ENCODE data around the gene DUXB. TPM values are rescaled to one million over a fixed set of nuclear protein-coding genes. Genes with fewer than 3 reads are reported as not detected.

Gene DUXB
- total RNA-seq (2013) = not detected
- polyA plus RNA-seq (not detected), polyA minus RNA-seq (not detected in 2 replicates), total RNA-seq (0 to 0.45 (median 0) reads per million in 11 experiments)

- peaks cover 6 to 14% (median 7%) of the 10 kb centered on the region in 7 donors for H3K9me3 Mint-ChIP-seq
- intact Hi-C loops (cut with micrococcal nuclease) = no loop called here
- Histone ChIP-seq H3K4me3 (replicated peaks in 1 of 3; ENCODE audit: low read depth in 2 of 3, low read length in 3 of 3) (no peak within 1 kb of the TSS), H3K4me1 (ENCODE audit: control insufficient read depth in 1 of 2, insufficient read depth in 2 of 2, low read length in 2 of 2) (no peaks in the 10 kb centered on the region), H3K36me3 (replicated peaks in 1 of 2; ENCODE audit: control insufficient read depth in 1 of 2, insufficient read depth in 2 of 2, low read length in 2 of 2) (no peaks in the 10 kb centered on the region), H3K79me2 (ENCODE audit: insufficient read depth, low read length) (no peaks in the 10 kb centered on the region), H3K27me3 (ENCODE audit: control insufficient read depth in 2 of 2, insufficient read depth in 2 of 2, low read length in 2 of 2) (no peaks in the 10 kb centered on the region), H3K9ac (ENCODE audit: insufficient read depth, low read length, poor library complexity, severe bottlenecking) (no peak within 1 kb of the TSS), H3K27ac (ENCODE audit: low read depth in 1 of 2, low read length in 2 of 2) (no peak within 1 kb of the TSS), H3K9me3 (replicated peaks in 1 of 2; ENCODE audit: control insufficient read depth in 1 of 2, insufficient read depth in 1 of 2, low read length in 2 of 2) (no peaks in the 10 kb centered on the region), H3K4me2 (replicated peaks; ENCODE audit: extremely low read depth, low read length, poor library complexity, severe bottlenecking) (no peak within 1 kb of the TSS), H2AFZ (ENCODE audit: insufficient read depth, low read depth, low read length, poor library complexity, severe bottlenecking) (no peak within 1 kb of the TSS), H4K20me1 (ENCODE audit: insufficient read depth, low read length) (no peaks in the 10 kb centered on the region)
- H3K4me1 Mint-ChIP-seq = no peaks in the 10 kb centered on the region
- no peak for DNase-seq
- H3K4me3 Mint-ChIP-seq = no peak within 1 kb of the TSS
- H3K36me3 Mint-ChIP-seq = no peaks in the 10 kb centered on the region
- WGBS (ENCODE audit: insufficient coverage) = no CpG with 5 or more reads among the region's 5 CpGs
- peak within 1 kb of the TSS in 1 of 7 donors; percentile 20 for H3K27ac Mint-ChIP-seq
- peaks cover 0 to 4% (median 1%) of the 10 kb centered on the region in 3 donors for H3K27me3 Mint-ChIP-seq (ENCODE audit: low read depth in 3 of 3)
- TF ChIP-seq CTCF (IDR thresholded peaks at IDR 0.05) = no peak
These were observed at the start of gene DUXB for GRCh38 chr16:75701361-75701760. Gene DUXB (minus strand): TSS chr16:75701461. CDS start chr16:75701418, 43 bp downstream.

GRCh38 chr16:75750528-75750927 is 49.3 kb upstream of the DUXB start:
- WGBS (ENCODE audit: insufficient coverage) = no CpG with 5 or more reads among the region's 3 CpGs
- Mint-ChIP-seq H3K36me3 (no peaks in the 10 kb centered on the region), H3K27me3 (ENCODE audit: low read depth in 3 of 3) (peaks cover 0 to 6% (median 1%) of the 10 kb centered on the region in 3 donors), H3K4me1 (no peaks in the 10 kb centered on the region), H3K4me3 (no peak overlapping the region), H3K27ac (no peak overlapping the region), H3K9me3 (peaks cover 0 to 19% (median 0%) of the 10 kb centered on the region in 7 donors)
- TF ChIP-seq CTCF (IDR thresholded peaks at IDR 0.05) = no peak
- no peaks in the 10 kb centered on the region for H3K4me1 ChIP-seq (ENCODE audit: control insufficient read depth in 1 of 2, insufficient read depth in 2 of 2, low read length in 2 of 2)
- intact Hi-C loops (cut with micrococcal nuclease) = no loop called here
- H3K27me3 ChIP-seq (ENCODE audit: control insufficient read depth in 2 of 2, insufficient read depth in 2 of 2, low read length in 2 of 2) = no peaks in the 10 kb centered on the region
- H3K79me2 ChIP-seq (ENCODE audit: insufficient read depth, low read length) = no peaks in the 10 kb centered on the region
- no peaks in the 10 kb centered on the region for H3K9me3 ChIP-seq (replicated peaks in 1 of 2; ENCODE audit: control insufficient read depth in 1 of 2, insufficient read depth in 1 of 2, low read length in 2 of 2)
- H3K4me3 ChIP-seq (replicated peaks in 1 of 3; ENCODE audit: low read depth in 2 of 3, low read length in 3 of 3) = no peak overlapping the region
- no peaks in the 10 kb centered on the region for H4K20me1 ChIP-seq (ENCODE audit: insufficient read depth, low read length)
- no peak overlapping the region for H3K27ac ChIP-seq (ENCODE audit: low read depth in 1 of 2, low read length in 2 of 2)
- DNase-seq = no peak
- H3K9ac ChIP-seq (ENCODE audit: insufficient read depth, low read length, poor library complexity, severe bottlenecking) = no peak overlapping the region
- H2AFZ ChIP-seq (ENCODE audit: insufficient read depth, low read depth, low read length, poor library complexity, severe bottlenecking) = no peak overlapping the region
- no peak overlapping the region for H3K4me2 ChIP-seq (replicated peaks; ENCODE audit: extremely low read depth, low read length, poor library complexity, severe bottlenecking)
- H3K36me3 ChIP-seq (replicated peaks in 1 of 2; ENCODE audit: control insufficient read depth in 1 of 2, insufficient read depth in 2 of 2, low read length in 2 of 2) = no peaks in the 10 kb centered on the region

All from CD14-positive monocyte (primary cell).